Kidney tubule cell (primary cell): Measurements from ENCODE around the gene HDAC2.

Experiments used
- DNase-seq: peaks from one replicate; pipeline ENCODE4 v3.0.0-alpha.2; 2018; ENCODE audit warnings: low spot score

Gene HDAC2

GRCh38 chr6:113909224-113909856, 61.6 kb downstream of the HDAC2 start:
- peak; percentile 58 for DNase-seq

- no peak for DNase-seq
Observed at GRCh38 chr6:113908801-113909200, 62.1 kb downstream of the HDAC2 start.

- DNase-seq: no peak
Observed at GRCh38 chr6:113907102-113907815, 63.7 kb downstream of the HDAC2 start.

GRCh38 chr6:113903666-113904330, 67.2 kb downstream of the HDAC2 start:
- peak; percentile 20 for DNase-seq

- DNase-seq: no peak
Observed at GRCh38 chr6:113901482-113901881, 69.5 kb downstream of the HDAC2 start.

- no peak for DNase-seq
Observed at GRCh38 chr6:113894712-113895674, 76.0 kb downstream of the HDAC2 start.

GRCh38 chr6:113893866-113894265, 77.1 kb downstream of the HDAC2 start:
- peak; percentile 40 for DNase-seq

- DNase-seq: no peak
Observed at GRCh38 chr6:113893451-113893850, 77.5 kb downstream of the HDAC2 start.

- no peak for DNase-seq
Observed at GRCh38 chr6:113888956-113889630, 81.9 kb downstream of the HDAC2 start.

GRCh38 chr6:113888493-113888892, 82.5 kb downstream of the HDAC2 start:
- peak; percentile 46 for DNase-seq

GRCh38 chr6:113886512-113886911, 84.4 kb downstream of the HDAC2 start:
- no peak for DNase-seq

- no peak for DNase-seq
Observed at GRCh38 chr6:113884011-113884410, 86.9 kb downstream of the HDAC2 start.
